K562 (cell line): ENCODE results near the gene CALD1. TPM values are rescaled to one million over a fixed set of nuclear protein-coding genes. Genes with fewer than 3 reads are reported as not detected.
A peak's percentile ranks its signal among the peaks of the same experiment; 100 is the strongest.

Experiments used
- CBX8 ChIP-seq: fragments of 200-600 bp; sonication (generic); IDR thresholded peaks from 2 replicates; pipeline ENCODE4 v1.6.1; 2012; ENCODE audit warnings: borderline replicate concordance, mixed run types, low read depth, mild to moderate bottlenecking, moderate library complexity, mixed read lengths, low read length, control low read depth, inconsistent platforms; ENCODE audit not compliant: poor library complexity, severe bottlenecking; ENCODE audit errors: extremely low read depth
- ELF1 ChIP-seq: fragments of 200-800 bp; sonication (Bioruptor generic); IDR thresholded peaks from 2 replicates; pipeline ENCODE4 v1.6.1; 2016; ENCODE audit warnings: missing genetic modification characterization, missing compliant biosample characterization
- ETS2 ChIP-seq: IDR thresholded peaks from 2 replicates; pipeline ENCODE4 v1.6.1; 2016; ENCODE audit warnings: borderline replicate concordance, missing genetic modification characterization, mild to moderate bottlenecking, moderate library complexity, missing compliant biosample characterization; ENCODE audit not compliant: poor library complexity, severe bottlenecking
- GATA2 ChIP-seq: sonication (generic); formaldehyde crosslinking; IDR thresholded peaks from 2 replicates; pipeline ENCODE4 v1.4.0; 2020; ENCODE audit warnings: mild to moderate bottlenecking, missing genetic modification reagents
- HDAC1 ChIP-seq, 2 experiments: fragments of 450-650 bp; IDR thresholded peaks; 2 replicates each; pipeline ENCODE4 v1.6.1; 2016 to 2017; ENCODE audit warnings: inconsistent platforms in 1 of 2, mild to moderate bottlenecking in 1 of 2, moderate library complexity in 1 of 2
- HDAC2 ChIP-seq: fragments of 450-650 bp; IDR thresholded peaks from 2 replicates; pipeline ENCODE4 v1.6.1; 2016; ENCODE audit warnings: mild to moderate bottlenecking
- MAFK ChIP-seq: IDR thresholded peaks from 2 replicates; pipeline ENCODE4 v1.6.1; 2011; ENCODE audit warnings: low read length, improper control_type of control experiment
- PCBP1 ChIP-seq: fragments of 200-400 bp; formaldehyde crosslinking; IDR thresholded peaks from 2 replicates; pipeline ENCODE4 v1.6.1; 2018; ENCODE audit warnings: mild to moderate bottlenecking, low read depth, low read length; ENCODE audit not compliant: poor library complexity, severe bottlenecking
- RAD51 ChIP-seq: fragments of 450-650 bp; IDR thresholded peaks from 2 replicates; pipeline ENCODE4 v1.7.1; 2016; ENCODE audit warnings: low read depth, mild to moderate bottlenecking, borderline replicate concordance
- SMARCE1 ChIP-seq: fragments of 450-650 bp; IDR thresholded peaks from 2 replicates; pipeline ENCODE4 v1.7.1; 2016; ENCODE audit warnings: mild to moderate bottlenecking
- TBP ChIP-seq: optimal IDR thresholded peaks from 2 replicates; pipeline ENCODE3; 2011; ENCODE audit warnings: low read depth, low read length, improper control_type of control experiment
- ZNF511 ChIP-seq: sonication (generic); formaldehyde crosslinking; IDR thresholded peaks from 2 replicates; pipeline ENCODE4 v1.8.0; 2022; ENCODE audit warnings: mild to moderate bottlenecking, missing genetic modification reagents
- polyA plus RNA-seq, 8 experiments: library from polyadenylated mRNA; depleted of rRNA in 4 of 8; stranded (reverse) in 5 of 8; unstranded in 3 of 8; fragments of >200 nt; fragmentation: Nextera tagmentation in 2 of 8; fragmentation: Illumina TruSeq in 1 of 8; extraction: Ambion mirVana in 2 of 8; extraction: Trizol in 1 of 8; gene quantifications; 2 replicates each; pipeline versions ENCODE4 v1.2.1 to v1.2.3, GENCODE V29; 2011 to 2014; ENCODE audit warnings: inconsistent platforms in 1 of 8, missing spikeins in 1 of 8
- total RNA-seq, 7 experiments: library from RNA; depleted of rRNA in 6 of 7; stranded (reverse); fragments of >200 nt in 6 of 7; fragmentation: Illumina TruSeq in 2 of 7; extraction: Trizol in 2 of 7; gene quantifications; 2 replicates each; pipeline versions ENCODE4 v1.2.1 to v1.2.3, GENCODE V29; 2011 to 2021; ENCODE audit warnings: low replicate concordance in 1 of 7
- TF ChIP-seq, protein P1 (sequence below), 2 experiments: fragments of 450-650 bp in 1 of 2; sonication (generic) in 1 of 2; formaldehyde crosslinking in 1 of 2; IDR thresholded peaks; 2 replicates each; pipeline versions ENCODE4 v1.7.1 to v1.9.0; 2016 to 2022; ENCODE audit warnings: inconsistent platforms in 1 of 2, mild to moderate bottlenecking in 1 of 2, missing genetic modification reagents in 1 of 2
- TF ChIP-seq, protein P2 (sequence below): fragments of 250-450 bp; sonication (Bioruptor Pico); IDR thresholded peaks from 2 replicates; pipeline ENCODE4 v1.4.0; 2020; ENCODE audit warnings: mild to moderate bottlenecking

CALD1 gene
- total and polyA plus RNA-seq, 9 of the 15 experiments (the other 6 are each of a cell fraction or from before 2014, with no cell fraction given): 0.40 TPM; not detected in 8

DNA sequence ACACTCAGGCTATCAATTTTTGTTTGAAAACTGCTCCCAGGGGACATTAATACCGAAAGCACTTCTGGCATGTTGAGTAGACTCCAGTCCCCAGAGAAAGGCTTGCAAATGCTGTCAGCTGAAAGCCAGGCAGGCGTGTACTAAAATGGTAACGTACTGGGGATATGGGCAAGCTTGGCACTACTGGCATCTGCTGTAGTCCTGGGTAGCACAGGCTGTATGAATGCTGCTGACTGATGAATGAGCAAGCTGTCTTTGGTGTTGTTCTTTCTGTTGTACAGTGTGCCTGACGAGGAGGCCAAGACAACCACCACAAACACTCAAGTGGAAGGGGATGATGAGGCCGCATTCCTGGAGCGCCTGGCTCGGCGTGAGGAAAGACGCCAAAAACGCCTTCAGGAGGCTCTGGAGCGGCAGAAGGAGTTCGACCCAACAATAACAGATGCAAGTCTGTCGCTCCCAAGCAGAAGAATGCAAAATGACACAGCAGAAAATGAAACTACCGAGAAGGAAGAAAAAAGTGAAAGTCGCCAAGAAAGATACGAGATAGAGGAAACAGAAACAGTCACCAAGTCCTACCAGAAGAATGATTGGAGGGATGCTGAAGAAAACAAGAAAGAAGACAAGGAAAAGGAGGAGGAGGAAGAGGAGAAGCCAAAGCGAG lies 153.4 kb downstream of the CALD1 start (continued):
- TF ChIP-seq, protein P1, sequence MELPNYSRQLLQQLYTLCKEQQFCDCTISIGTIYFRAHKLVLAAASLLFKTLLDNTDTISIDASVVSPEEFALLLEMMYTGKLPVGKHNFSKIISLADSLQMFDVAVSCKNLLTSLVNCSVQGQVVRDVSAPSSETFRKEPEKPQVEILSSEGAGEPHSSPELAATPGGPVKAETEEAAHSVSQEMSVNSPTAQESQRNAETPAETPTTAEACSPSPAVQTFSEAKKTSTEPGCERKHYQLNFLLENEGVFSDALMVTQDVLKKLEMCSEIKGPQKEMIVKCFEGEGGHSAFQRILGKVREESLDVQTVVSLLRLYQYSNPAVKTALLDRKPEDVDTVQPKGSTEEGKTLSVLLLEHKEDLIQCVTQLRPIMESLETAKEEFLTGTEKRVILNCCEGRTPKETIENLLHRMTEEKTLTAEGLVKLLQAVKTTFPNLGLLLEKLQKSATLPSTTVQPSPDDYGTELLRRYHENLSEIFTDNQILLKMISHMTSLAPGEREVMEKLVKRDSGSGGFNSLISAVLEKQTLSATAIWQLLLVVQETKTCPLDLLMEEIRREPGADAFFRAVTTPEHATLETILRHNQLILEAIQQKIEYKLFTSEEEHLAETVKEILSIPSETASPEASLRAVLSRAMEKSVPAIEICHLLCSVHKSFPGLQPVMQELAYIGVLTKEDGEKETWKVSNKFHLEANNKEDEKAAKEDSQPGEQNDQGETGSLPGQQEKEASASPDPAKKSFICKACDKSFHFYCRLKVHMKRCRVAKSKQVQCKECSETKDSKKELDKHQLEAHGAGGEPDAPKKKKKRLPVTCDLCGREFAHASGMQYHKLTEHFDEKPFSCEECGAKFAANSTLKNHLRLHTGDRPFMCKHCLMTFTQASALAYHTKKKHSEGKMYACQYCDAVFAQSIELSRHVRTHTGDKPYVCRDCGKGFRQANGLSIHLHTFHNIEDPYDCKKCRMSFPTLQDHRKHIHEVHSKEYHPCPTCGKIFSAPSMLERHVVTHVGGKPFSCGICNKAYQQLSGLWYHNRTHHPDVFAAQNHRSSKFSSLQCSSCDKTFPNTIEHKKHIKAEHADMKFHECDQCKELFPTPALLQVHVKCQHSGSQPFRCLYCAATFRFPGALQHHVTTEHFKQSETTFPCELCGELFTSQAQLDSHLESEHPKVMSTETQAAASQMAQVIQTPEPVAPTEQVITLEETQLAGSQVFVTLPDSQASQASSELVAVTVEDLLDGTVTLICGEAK (IDR thresholded peaks at IDR 0.05): no peak
- TF ChIP-seq, protein P1 (CRISPR knock-in tag; IDR thresholded peaks at IDR 0.05): no peak
- TF ChIP-seq HDAC1 (IDR thresholded peaks at IDR 0.05): peak in 1 of 2 experiments; percentile 48; a peak in 1 of 4 replicates
- no peak for TF ChIP-seq RAD51
- TF ChIP-seq GATA2 (CRISPR knock-in tag): no peak
- no peak for TF ChIP-seq ELF1 (tag)
- no peak for TF ChIP-seq PCBP1
- no peak for TF ChIP-seq ETS2 (tag)
- 0 out of 2 replicates have a peak, but pooled peaks have one; percentile 31 for TF ChIP-seq HDAC2
- peak; percentile 31; the same call in 1 of the 2 replicates for TF ChIP-seq SMARCE1
- TF ChIP-seq MAFK: peak; percentile 29; the same call in 1 of the 2 replicates
- TF ChIP-seq ZNF511 (CRISPR knock-in tag): no peak
- no peak for TF ChIP-seq CBX8
- peak; percentile 15 for TF ChIP-seq TBP
- TF ChIP-seq, protein P2, sequence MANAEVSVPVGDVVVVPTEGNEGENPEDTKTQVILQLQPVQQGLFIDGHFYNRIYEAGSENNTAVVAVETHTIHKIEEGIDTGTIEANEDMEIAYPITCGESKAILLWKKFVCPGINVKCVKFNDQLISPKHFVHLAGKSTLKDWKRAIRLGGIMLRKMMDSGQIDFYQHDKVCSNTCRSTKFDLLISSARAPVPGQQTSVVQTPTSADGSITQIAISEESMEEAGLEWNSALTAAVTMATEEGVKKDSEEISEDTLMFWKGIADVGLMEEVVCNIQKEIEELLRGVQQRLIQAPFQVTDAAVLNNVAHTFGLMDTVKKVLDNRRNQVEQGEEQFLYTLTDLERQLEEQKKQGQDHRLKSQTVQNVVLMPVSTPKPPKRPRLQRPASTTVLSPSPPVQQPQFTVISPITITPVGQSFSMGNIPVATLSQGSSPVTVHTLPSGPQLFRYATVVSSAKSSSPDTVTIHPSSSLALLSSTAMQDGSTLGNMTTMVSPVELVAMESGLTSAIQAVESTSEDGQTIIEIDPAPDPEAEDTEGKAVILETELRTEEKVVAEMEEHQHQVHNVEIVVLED (CRISPR knock-in tag): no peak
